Right lobe of liver (tissue), 4 donors: Measurements from ENCODE around the gene CNIH3.

Experiments
- POLR2A ChIP-seq: fragments of 450-650 bp; IDR thresholded peaks from one replicate; pipeline ENCODE4 v1.6.1; 2017; ENCODE audit warnings: antibody characterized with exemption, mild to moderate bottlenecking
- TF ChIP-seq, protein P1 (sequence below), 4 donors: fragments of 200-600 bp in 3 of 4; fragments of 450-650 bp in 1 of 4; IDR thresholded peaks; one replicate each; pipeline versions ENCODE4 v1.5.1 to v1.8.0; 2016 to 2022; ENCODE audit warnings: antibody characterized with exemption in 4 of 4, mild to moderate bottlenecking in 2 of 4
- donor health status: DM: no; HTN: no; CAD: no.
- donor health status: DM: no; HTN: no; CAD: no.
- donor health status: DM: no; HTN: yes; CAD: no.

DNA sequence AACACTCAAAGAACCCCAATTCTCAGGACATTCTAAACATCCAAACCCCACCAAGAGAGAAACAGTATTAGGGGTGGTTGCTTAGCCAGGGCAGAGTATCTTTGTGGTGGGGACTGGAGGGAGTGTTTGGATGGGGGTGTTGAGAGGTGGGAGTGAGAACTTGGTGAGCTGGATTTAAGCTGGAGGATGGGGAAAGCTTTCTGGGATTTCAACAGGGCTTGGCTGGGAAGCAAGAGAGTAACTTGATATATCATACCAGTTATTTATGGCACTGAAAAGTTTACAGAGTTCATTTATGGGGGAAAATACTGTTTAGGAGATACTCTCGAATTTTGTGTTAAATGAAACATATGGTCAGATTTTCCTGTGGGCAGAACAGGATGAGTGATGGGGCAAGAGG is 6.8 kb upstream of the CNIH3 start:
- TF ChIP-seq, protein P1, sequence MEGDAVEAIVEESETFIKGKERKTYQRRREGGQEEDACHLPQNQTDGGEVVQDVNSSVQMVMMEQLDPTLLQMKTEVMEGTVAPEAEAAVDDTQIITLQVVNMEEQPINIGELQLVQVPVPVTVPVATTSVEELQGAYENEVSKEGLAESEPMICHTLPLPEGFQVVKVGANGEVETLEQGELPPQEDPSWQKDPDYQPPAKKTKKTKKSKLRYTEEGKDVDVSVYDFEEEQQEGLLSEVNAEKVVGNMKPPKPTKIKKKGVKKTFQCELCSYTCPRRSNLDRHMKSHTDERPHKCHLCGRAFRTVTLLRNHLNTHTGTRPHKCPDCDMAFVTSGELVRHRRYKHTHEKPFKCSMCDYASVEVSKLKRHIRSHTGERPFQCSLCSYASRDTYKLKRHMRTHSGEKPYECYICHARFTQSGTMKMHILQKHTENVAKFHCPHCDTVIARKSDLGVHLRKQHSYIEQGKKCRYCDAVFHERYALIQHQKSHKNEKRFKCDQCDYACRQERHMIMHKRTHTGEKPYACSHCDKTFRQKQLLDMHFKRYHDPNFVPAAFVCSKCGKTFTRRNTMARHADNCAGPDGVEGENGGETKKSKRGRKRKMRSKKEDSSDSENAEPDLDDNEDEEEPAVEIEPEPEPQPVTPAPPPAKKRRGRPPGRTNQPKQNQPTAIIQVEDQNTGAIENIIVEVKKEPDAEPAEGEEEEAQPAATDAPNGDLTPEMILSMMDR (IDR thresholded peaks at IDR 0.05): no peak
- no peak for TF ChIP-seq POLR2A
